K562 (cell line): ENCODE measurements around the gene UBE2J2. TPM values are rescaled to one million over a fixed set of nuclear protein-coding genes. Genes with fewer than 3 reads are reported as not detected.

ENCODE experiments used
- E4F1 ChIP-seq: fragments of 250-450 bp; sonication (Bioruptor Pico); IDR thresholded peaks from 2 replicates; pipeline ENCODE4 v1.5.0; 2021; ENCODE audit warnings: mild to moderate bottlenecking, borderline replicate concordance
- FOXK2 ChIP-seq, 2 experiments: fragments of 450-650 bp; IDR thresholded peaks in 1 of 2; conservative IDR thresholded peaks in 1 of 2; 2 replicates each; pipeline ENCODE4 v1.6.1; 2016; ENCODE audit warnings: low read depth in 2 of 2, mild to moderate bottlenecking in 1 of 2
- HLTF ChIP-seq: fragments of 450-650 bp; IDR thresholded peaks from 2 replicates; pipeline ENCODE4 v1.6.1; 2016
- MCM3 ChIP-seq: fragments of 450-650 bp; IDR thresholded peaks from 2 replicates; pipeline ENCODE4 v1.6.1; 2016
- MTA3 ChIP-seq: fragments of 450-650 bp; formaldehyde crosslinking; IDR thresholded peaks from 2 replicates; pipeline ENCODE4 v1.6.1; 2017; ENCODE audit warnings: mild to moderate bottlenecking, borderline replicate concordance
- NFRKB ChIP-seq: fragments of 450-650 bp; IDR thresholded peaks from 2 replicates; pipeline ENCODE4 v1.6.1; 2016; ENCODE audit warnings: low read depth
- POLR2AphosphoS2 ChIP-seq: IDR thresholded peaks from 2 replicates; pipeline ENCODE4 v1.6.1; 2012; ENCODE audit warnings: low read length, improper control_type of control experiment
- RFX5 ChIP-seq: IDR thresholded peaks from 2 replicates; pipeline ENCODE4 v1.6.1; 2011; ENCODE audit warnings: low read depth, mild to moderate bottlenecking, improper control_type of control experiment, low read length
- SAP30 ChIP-seq: fragments of 200-600 bp; sonication (generic); IDR thresholded peaks from 2 replicates; pipeline ENCODE4 v1.6.1; 2012; ENCODE audit warnings: borderline replicate concordance, low read depth, mild to moderate bottlenecking, moderate library complexity, low read length, control low read depth, inconsistent platforms; ENCODE audit not compliant: insufficient read depth, poor library complexity, severe bottlenecking
- SIRT6 ChIP-seq: IDR thresholded peaks from one replicate; pipeline ENCODE4 v1.6.1; 2012; ENCODE audit warnings: low read depth, mild to moderate bottlenecking, control low read depth, inconsistent platforms, low read length, moderate library complexity
- TARDBP ChIP-seq: fragments of 450-650 bp; IDR thresholded peaks from 2 replicates; pipeline ENCODE4 v1.6.1; 2016
- TEAD4 ChIP-seq, 2 experiments: sonication (generic) in 1 of 2; formaldehyde crosslinking in 1 of 2; IDR thresholded peaks; 2 replicates each; pipeline versions ENCODE4 v1.6.1 to v1.8.0; 2012 to 2022; ENCODE audit warnings: borderline replicate concordance in 1 of 2, inconsistent platforms in 1 of 2, low read length in 1 of 2, mild to moderate bottlenecking in 1 of 2, missing genetic modification reagents in 1 of 2
- TFAP4 ChIP-seq: sonication (generic); formaldehyde crosslinking; IDR thresholded peaks from 2 replicates; pipeline ENCODE4 v1.8.0; 2022; ENCODE audit warnings: missing genetic modification reagents, mild to moderate bottlenecking, moderate library complexity, borderline replicate concordance
- THRB ChIP-seq: fragments of 450-650 bp; formaldehyde crosslinking; conservative IDR thresholded peaks from 2 replicates; pipeline ENCODE4 v1.4.0; 2022; ENCODE audit warnings: mild to moderate bottlenecking, missing genetic modification characterization
- XRCC5 ChIP-seq: fragments of 200-400 bp; formaldehyde crosslinking; IDR thresholded peaks from 2 replicates; pipeline ENCODE4 v1.6.1; 2017; ENCODE audit warnings: low read depth, mild to moderate bottlenecking, low read length
- ZNF174 ChIP-seq: fragments of 250-450 bp; sonication (Bioruptor Pico); IDR thresholded peaks from 2 replicates; pipeline ENCODE4 v1.4.0; 2020; ENCODE audit warnings: mild to moderate bottlenecking
- ZNF764 ChIP-seq: fragments of 250-450 bp; sonication (Bioruptor Pico); IDR thresholded peaks from 2 replicates; pipeline ENCODE4 v1.4.0; 2020; ENCODE audit warnings: low read depth, mild to moderate bottlenecking, moderate library complexity
- ZNF778 ChIP-seq: fragments of 450-650 bp; formaldehyde crosslinking; IDR thresholded peaks from 2 replicates; pipeline ENCODE4 v1.4.0; 2020; ENCODE audit warnings: mild to moderate bottlenecking, moderate library complexity
- ZSCAN32 ChIP-seq: fragments of 450-650 bp; formaldehyde crosslinking; IDR thresholded peaks from 2 replicates; pipeline ENCODE4 v1.4.0; 2020; ENCODE audit warnings: mild to moderate bottlenecking, moderate library complexity
- polyA plus RNA-seq, 8 experiments: library from polyadenylated mRNA; depleted of rRNA in 4 of 8; stranded (reverse) in 5 of 8; unstranded in 3 of 8; fragments of >200 nt; fragmentation: Nextera tagmentation in 2 of 8; fragmentation: Illumina TruSeq in 1 of 8; extraction: Ambion mirVana in 2 of 8; extraction: Trizol in 1 of 8; gene quantifications; 2 replicates each; pipeline versions ENCODE4 v1.2.1 to v1.2.3, GENCODE V29; 2011 to 2014; ENCODE audit warnings: inconsistent platforms in 1 of 8, missing spikeins in 1 of 8
- total RNA-seq, 7 experiments: library from RNA; depleted of rRNA in 6 of 7; stranded (reverse); fragments of >200 nt in 6 of 7; fragmentation: Illumina TruSeq in 2 of 7; extraction: Trizol in 2 of 7; gene quantifications; 2 replicates each; pipeline versions ENCODE4 v1.2.1 to v1.2.3, GENCODE V29; 2011 to 2021; ENCODE audit warnings: low replicate concordance in 1 of 7
- TF ChIP-seq, protein P1 (sequence below): fragments of 450-650 bp; IDR thresholded peaks from 2 replicates; pipeline ENCODE4 v1.6.1; 2017; ENCODE audit warnings: antibody characterized with exemption

Gene UBE2J2
- total and polyA plus RNA-seq, 9 of the 15 experiments (the other 6 are each of a cell fraction or from before 2014, with no cell fraction given) = 0.93 to 112 (median 75.5) TPM

- no peak for TF ChIP-seq E4F1 (CRISPR knock-in tag)
- no peak for TF ChIP-seq SIRT6
- TF ChIP-seq NFRKB = no peak
- TF ChIP-seq THRB (CRISPR knock-in tag) = no peak
- no peak for TF ChIP-seq ZSCAN32
- TF ChIP-seq TARDBP = no peak
- TF ChIP-seq FOXK2 (conservative IDR thresholded peaks at IDR 0.05 in 1 of 2, IDR thresholded peaks at IDR 0.05 in 1 of 2; ENCODE audit: low read depth in 2 of 2) = no peak; a peak in 1 of 4 replicates
- TF ChIP-seq ZNF764 (CRISPR knock-in tag) = no peak
- TF ChIP-seq MTA3 = peak; percentile 44
- no peak for TF ChIP-seq SAP30
- TF ChIP-seq XRCC5 = no peak; the same call in 1 of the 2 replicates
- TF ChIP-seq HLTF = 0 out of 2 replicates have a peak, but pooled peaks have one; percentile 13
- no peak for TF ChIP-seq ZNF174
- TF ChIP-seq RFX5 = no peak
- no peak for TF ChIP-seq MCM3
- TF ChIP-seq, protein P1, sequence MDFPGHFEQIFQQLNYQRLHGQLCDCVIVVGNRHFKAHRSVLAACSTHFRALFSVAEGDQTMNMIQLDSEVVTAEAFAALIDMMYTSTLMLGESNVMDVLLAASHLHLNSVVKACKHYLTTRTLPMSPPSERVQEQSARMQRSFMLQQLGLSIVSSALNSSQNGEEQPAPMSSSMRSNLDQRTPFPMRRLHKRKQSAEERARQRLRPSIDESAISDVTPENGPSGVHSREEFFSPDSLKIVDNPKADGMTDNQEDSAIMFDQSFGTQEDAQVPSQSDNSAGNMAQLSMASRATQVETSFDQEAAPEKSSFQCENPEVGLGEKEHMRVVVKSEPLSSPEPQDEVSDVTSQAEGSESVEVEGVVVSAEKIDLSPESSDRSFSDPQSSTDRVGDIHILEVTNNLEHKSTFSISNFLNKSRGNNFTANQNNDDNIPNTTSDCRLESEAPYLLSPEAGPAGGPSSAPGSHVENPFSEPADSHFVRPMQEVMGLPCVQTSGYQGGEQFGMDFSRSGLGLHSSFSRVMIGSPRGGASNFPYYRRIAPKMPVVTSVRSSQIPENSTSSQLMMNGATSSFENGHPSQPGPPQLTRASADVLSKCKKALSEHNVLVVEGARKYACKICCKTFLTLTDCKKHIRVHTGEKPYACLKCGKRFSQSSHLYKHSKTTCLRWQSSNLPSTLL = no peak
- TF ChIP-seq TFAP4 = peak; percentile 72; the same call in 1 of the 2 replicates
- TF ChIP-seq POLR2AphosphoS2 = peak; percentile 50; the same call in 1 of the 2 replicates
- TF ChIP-seq TEAD4 (IDR thresholded peaks at IDR 0.05; ENCODE audit: low read length) = no peak
- no peak for TF ChIP-seq TEAD4 (CRISPR knock-in tag; IDR thresholded peaks at IDR 0.05; ENCODE audit: borderline replicate concordance)
- no peak for TF ChIP-seq ZNF778
- TF ChIP-seq, all 486 proteins: peak for 119
These were observed at the start of gene UBE2J2 (continued) for GRCh38 chr1:1273512-1274298.
